GM18502 (cell line): ENCODE data around the gene ZNF536.
"Not testable (repeated sequence)": the region's sequence is repeated elsewhere in the genome, so short reads cannot be mapped to it uniquely, and the experiment has no call there.

Experiments used
- ATAC-seq: cut with Tn5 transposase; IDR thresholded peaks from one replicate; pipeline ENCODE4 v1.9.1; 2021; ENCODE audit warnings: mild to moderate bottlenecking; ENCODE audit not compliant: unreplicated experiment, poor library complexity

The ZNF536 gene

DNA sequence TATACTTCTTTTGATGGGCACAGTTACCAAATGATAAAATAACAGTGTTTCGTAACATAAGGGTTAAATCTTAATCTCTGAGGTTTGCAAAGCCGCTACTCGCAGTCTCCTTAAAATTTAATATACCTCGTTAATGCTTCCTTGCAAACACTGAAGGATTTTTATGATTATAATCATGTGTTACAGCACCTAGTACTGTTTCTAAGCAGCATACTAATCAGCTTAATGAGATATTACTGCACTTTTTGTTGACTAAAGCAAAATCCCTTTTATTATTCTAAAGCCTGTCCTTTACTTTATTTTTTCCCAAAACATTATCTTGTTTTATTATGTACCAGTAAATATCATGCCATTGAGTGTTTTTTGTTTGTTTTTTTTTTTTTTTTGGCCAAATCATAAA lies 70.5 kb downstream of the ZNF536 start:
- ATAC-seq: no peak

DNA sequence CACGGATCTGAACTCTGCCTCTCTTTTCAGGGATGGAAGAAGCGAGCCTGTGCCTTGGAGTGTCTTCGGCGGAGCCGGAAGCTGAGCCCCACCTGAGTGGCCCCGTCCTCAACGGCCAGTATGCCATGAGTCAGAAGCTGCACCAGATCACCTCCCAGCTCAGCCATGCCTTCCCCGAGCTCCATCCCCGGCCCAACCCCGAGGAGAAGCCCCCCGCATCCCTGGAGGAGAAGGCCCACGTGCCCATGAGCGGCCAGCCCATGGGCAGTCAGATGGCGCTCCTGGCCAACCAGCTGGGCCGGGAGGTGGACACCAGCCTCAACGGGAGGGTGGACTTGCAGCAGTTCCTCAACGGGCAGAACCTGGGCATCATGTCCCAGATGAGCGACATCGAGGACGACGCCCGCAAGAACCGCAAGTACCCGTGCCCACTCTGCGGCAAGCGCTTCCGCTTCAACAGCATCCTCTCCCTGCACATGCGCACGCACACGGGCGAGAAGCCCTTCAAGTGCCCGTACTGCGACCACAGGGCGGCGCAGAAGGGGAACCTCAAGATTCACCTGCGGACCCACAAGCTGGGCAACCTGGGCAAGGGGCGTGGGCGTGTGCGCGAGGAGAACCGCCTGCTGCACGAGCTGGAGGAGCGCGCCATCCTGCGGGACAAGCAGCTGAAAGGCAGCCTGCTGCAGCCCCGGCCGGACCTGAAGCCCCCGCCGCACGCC lies 71.5 kb downstream of the ZNF536 start:
- ATAC-seq: no peak

DNA sequence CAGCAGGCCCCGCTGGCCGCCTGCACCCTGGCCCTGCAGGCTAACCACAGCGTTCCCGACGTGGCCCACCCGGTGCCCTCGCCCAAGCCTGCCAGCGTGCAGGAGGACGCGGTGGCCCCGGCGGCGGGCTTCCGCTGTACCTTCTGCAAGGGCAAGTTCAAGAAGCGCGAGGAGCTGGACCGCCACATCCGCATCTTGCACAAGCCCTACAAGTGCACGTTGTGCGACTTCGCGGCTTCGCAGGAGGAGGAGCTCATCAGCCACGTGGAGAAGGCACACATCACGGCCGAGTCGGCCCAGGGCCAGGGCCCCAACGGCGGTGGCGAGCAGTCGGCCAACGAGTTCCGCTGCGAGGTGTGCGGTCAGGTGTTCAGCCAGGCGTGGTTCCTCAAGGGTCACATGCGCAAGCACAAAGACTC lies 72.1 kb downstream of the ZNF536 start:
- ATAC-seq: no peak

DNA sequence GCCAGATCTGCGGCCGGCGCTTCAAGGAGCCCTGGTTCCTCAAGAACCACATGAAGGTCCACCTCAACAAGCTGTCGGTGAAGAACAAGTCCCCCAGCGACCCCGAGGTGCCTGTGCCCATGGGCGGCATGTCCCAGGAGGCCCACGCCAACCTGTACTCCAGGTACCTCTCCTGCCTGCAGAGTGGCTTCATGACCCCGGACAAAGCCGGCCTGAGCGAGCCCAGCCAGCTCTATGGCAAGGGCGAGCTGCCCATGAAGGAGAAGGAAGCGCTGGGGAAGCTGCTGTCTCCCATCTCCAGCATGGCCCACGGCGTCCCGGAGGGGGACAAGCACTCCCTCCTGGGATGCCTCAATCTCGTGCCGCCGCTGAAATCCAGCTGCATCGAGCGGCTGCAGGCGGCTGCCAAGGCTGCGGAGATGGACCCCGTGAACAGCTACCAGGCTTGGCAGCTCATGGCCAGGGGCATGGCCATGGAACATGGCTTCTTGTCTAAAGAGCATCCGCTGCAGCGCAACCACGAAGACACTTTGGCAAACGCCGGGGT lies 72.6 kb downstream of the ZNF536 start:
- ATAC-seq: no peak

DNA sequence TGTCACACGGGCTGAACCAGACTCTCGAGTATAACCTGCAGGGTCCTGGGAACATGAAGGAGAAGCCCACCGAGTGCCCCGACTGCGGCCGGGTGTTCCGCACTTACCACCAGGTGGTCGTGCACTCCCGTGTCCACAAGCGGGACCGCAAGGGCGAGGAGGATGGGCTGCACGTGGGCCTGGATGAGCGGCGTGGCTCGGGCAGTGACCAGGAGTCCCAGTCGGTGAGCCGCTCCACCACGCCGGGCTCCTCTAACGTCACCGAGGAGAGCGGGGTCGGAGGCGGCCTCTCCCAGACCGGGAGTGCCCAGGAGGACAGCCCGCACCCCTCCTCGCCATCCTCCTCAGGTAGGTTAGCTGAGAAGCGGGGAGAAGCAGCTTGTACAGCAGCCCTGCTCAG lies 73.2 kb downstream of the ZNF536 start:
- no peak for ATAC-seq

DNA sequence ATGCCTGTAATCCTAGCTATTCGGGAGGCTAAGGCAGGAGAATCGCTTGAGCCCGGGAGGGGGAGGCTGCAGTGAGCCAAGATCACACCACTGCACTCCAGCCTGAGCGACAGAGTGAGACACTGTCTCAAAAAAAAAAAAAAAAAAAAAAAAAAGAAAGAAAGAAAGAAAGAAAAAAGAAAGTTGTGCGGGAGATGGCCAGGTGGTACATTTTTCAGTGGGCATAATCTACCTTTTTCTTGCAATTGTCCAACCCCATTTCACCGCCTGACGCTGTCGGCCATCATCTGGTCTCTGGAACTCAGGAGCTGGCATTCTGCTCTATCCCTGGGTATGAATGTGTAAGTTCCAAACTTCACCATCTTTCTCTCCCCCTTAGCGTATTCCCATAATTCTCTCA lies 73.9 kb downstream of the ZNF536 start:
- not testable (repeated sequence) for ATAC-seq

DNA sequence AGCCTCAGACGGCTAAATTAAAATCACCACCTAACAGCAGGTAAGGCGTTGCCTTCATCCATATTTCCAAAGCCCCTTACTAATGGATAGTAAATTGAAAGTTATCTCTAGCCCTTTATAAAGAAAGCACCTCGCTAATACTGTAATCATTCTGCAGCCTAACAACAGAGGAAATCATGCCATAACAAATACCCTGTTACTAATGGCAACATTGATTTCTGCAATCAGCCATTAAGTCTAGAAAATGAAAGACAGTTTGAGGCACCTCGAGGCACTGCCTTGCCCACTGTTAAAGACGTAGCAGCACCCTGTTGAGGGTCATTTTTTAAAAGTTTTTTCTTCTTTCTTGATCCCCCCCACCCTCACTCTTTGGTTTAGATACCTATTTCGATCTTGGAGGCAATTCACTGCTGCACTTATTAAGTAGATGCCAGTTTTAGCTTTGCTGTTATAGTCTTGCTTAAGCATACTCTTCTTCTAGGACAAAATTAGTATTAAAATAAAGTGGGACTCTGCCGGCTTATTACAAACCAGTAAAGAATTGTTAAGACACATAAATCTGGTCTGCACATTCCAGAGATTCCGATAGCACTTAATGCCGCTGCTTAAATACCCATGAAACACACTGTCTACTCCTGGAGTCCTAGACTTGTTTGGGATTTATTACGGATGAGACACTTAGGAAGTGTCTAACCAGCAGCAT lies 74.8 kb downstream of the ZNF536 start:
- ATAC-seq: no peak

DNA sequence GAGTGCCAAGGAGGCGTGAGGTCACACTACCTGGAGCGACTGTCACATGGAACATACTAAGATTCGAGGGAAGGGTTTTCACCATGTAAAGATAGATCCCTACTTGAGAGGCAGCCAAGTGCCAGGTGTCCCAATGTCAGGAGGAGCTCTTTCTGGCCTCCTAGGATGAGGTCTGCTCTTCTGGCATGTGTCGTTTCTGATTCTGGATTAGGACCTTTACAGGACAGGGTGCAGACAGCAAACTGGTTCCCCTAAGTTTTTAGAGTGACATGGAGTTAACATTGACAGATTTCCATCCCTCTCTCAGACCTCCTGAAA lies 75.3 kb downstream of the ZNF536 start:
- ATAC-seq: no peak

DNA sequence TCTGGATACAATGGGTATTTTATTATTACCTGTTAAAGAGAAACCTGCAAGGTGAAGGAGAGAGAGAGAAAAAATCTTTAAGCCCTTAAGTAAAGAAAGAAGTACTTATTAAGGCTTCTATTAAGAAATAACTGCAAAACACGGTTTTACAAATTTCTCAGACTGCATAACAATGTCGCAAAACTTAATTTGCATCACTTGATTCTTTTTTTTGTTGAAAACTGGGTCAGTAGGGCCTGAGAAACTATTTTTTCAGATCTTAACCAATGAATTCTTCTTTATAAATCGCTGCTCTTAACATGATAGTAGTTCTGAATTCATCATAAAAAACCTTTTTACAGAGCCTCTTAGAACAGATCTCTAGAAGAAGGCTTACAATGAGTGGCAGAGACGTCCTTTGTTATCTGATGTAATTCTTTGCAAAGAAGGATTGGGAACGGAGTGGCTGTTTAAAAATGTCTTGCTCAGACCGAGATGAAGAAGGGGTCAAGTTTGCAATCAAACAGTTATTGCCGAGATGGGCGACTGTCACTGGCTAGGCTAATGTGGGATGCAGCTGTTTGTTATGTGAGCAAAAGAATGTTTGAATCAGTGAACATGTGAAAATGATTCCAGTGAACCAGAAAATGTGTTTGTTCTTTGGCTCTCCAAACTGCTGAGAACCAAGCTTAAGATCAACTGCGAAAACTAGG lies 76.3 kb downstream of the ZNF536 start:
- ATAC-seq: no peak

DNA sequence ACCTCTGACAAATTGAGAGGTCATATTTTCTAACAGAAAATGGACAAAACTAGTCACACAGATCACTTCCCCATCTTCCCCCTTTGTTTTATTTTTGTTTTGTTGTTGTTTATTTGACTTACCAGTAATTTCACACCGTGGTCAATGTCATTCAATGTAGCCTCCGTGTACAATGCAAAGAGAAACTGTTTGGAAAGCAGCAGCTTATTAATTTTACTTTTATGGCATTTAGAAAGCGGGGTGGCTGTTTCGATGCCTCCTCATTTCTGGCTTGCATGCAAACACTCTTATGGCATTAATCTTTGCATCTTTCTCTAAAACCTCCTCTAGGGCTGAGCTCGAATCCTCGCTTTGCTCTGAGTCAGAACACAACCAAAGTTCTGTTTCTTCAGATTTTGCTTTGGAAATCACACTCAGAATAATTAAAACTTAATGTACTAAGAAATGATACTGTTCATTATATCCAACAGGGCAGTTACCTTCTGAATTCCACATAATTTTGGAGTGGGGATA lies 77.0 kb downstream of the ZNF536 start:
- ATAC-seq: no peak

DNA sequence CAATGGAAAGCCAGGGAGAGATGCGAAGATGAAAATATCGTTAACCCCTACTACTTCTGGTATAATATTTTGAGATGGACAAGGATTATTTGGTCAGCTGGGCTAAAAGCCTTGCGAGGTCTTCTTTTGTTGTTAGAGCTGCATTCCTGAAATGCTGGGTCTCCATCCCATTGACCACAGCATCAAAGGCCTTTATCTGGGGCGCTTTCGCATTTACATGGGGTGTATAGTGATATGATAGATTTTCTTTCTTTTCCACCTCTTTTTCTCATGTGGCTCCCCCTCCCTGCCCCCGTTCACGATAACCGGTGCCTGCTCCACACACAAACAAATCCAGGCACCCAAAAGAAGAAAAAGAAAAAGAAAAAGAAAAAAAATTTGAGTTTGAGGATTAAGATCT lies 77.5 kb downstream of the ZNF536 start:
- no peak for ATAC-seq

DNA sequence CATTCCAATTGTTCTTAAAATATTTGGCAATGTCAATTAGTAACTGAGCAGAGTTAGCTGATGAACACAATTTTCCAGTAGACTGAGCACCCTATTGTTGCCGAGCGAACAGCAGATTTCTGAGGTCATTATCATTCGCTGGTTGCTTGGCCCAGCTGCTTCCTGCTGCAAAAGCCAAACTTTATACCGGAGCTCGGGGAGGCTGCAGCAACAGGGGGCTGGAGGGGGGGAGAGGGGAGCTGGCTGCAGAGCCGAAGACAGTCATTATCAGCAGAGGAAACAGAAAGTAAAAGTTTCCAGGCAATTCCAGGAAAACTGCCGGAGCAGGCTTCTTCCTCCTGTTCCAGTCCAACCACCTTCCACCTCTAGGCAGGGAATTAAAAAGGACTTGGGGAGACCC lies 77.9 kb downstream of the ZNF536 start:
- ATAC-seq: no peak

DNA sequence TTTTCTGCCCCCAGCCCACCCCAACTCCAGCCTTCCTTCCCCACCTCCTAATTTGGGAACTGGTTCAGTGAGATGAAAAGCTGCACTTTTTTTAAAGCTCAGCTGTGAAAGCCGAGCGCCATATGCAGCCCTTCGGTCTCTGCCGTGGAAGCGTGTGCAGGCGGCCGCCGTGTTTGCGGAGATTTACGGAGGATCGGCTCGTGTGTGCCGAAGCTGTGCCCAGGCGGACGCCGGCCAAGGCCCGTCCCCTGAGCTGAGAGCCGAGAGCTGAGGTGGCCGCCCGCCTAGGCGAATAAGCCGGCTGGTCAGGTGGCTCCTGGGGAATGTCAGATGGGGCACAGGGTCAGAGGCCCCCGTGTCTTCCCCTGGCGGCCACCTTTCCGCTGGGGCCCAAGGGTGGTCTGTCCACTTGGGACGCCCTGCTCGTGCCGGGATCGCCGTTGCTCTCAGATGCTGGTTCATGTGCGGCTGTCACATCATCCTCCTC lies 78.7 kb downstream of the ZNF536 start:
- no peak for ATAC-seq

DNA sequence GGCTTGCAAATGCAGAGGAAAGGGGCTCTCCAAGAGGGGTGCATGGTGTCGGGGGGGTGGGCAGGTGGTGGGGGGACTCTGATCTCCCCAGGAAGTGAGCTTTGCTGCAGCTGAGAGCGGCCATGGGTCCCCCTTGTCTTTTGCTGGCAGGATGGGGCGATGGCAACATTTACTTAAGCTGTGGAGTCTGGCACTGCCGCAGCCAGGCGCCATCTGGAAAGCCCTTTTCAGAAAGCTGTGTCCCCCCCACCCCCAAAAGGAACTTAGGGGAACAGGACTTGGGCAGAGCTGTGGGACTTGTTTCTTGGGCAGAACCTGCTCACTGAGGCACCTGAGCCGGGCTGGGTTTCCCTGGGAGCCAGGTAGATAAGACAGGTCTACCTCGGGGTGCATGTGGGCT lies 80.7 kb downstream of the ZNF536 start:
- no peak for ATAC-seq

DNA sequence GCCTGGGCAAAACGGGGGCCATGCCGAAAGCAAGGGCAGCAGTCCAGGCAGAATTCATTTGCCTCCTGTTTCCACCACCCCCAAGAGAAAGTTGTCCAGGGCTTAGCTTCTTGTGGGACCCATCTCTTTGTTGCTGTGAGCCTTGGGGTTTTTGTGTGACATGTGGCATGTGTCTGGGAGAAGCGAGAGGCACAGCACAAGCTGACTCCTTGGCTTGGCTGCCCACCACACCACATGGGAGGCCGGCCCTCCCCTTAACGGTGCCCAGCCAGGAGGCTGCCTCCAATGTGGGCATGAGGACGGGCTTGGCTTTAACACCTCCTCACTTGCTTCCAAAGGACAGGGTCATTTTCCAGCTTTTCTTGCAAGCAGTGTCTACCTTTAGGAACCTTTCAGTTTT lies 81.6 kb downstream of the ZNF536 start:
- no peak for ATAC-seq

DNA sequence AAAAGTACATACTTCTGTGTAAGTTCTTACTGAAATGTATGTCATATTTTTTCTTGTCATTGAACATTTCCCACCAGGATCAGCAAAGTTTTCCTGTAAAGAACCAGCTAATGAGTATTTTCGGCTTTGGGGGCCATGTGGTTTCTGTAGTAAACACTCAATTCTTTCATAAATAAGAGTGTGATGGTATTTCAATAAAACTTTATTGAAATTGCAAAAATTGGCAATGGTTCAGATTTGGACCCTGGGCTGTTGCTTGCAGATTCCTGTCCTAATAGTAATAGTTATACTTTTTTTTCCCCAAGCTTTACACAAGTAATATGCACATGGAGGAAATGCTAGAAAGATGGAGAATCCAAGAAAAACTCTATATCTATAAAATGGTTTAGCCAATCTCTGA lies 83.7 kb downstream of the ZNF536 start:
- ATAC-seq: no peak

DNA sequence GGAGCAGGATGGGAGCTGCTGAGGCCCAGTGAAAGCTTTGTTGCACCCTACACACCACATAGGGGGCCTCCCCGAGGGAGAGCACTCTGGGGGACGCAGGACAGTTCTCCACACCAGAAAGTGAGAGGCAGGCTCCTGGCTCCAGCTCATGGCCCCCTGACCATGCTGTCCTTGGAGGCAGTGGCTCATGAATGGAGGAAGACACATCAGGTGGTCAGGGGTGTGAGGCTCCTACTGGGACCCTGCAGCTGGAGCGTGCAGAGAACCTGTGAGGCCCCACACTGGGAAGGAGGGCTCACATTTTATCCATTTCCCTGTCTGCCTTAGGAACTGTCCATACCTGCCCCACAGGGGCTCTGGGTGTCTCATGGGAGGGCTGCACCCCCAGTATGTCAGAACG lies 85.3 kb downstream of the ZNF536 start:
- no peak for ATAC-seq

DNA sequence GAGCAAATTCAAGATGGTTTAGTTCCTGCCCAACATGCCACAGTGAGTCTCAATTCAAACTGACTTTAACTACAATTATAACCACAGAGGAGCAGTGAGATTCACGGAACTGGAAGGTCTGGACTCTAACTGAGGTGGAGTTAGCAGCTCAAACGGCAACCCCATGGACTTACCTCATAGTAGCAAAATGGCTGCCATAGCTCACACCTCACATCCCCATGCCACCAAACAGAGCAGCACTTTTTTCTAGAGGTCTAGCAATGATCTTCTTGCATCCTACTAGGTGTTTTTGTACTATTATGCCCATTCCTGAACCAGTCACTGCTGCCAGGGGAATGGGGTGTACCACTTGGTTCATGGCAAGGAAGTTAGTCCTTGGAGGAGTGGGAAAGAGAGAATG lies 87.7 kb downstream of the ZNF536 start:
- no peak for ATAC-seq

DNA sequence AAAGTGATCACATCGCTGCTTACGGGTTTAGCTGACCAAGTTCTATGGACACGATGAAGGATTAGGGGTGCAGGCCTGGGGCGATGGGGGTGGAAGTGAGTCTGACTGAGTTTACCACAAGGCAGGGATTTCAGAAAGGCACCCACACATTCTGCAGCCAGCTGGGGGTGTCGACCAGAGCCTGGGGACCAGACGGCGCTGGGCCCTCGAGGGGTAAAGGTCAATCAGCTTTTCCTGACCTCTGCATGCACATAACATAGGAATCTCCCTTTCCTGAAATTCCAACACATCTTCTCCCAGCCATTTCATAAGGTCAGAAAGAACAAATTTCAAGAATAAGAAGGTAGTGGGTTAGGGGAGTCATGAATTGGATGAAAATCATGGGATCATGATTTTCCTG lies 92.0 kb downstream of the ZNF536 start:
- no peak for ATAC-seq

DNA sequence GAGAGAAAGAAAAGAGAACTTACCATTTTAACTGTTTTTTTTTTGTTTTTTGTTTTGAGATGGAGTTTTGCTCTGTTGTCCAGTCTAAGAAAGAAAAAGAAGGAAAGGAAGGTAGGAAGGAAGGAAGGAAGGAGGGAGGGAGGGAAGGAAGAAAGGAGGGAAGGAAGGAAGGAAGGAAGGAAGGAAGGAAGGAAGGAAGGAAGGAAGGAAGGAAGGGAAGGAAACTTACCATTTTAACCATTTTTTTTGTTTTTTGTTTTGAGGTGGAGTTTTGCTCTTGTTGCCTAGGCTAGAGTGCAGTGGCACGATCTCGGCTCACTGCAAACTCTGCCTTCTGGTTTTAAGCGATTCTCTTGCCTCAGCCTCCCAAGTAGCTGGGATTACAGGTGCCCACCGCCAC lies 94.4 kb downstream of the ZNF536 start:
- not testable (repeated sequence) for ATAC-seq

DNA sequence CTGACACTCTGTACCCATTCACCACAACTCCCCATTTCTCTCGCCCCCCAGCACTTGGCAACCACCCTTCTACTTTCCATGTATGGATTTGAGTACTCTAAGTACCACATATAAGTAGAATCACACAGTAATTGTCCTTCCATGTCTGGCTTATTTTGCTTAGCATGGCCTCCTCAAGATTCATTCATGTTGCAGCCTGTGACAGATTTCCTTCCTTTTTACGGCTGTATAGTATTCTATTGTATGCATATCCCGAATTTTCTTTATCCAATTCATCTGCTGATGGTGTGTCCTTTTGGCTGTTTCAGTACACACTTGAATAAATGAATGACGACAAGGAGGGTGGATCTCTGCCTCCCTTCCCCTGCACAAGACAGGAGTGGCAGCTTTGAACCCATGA lies 95.1 kb downstream of the ZNF536 start:
- no peak for ATAC-seq
